SK-N-SH (cell line): ENCODE measurements around the gene SMAP1.

Source experiments
- CHD2 ChIP-seq: fragments of 150-350 bp; IDR thresholded peaks from 2 replicates; pipeline ENCODE4 v1.6.1; 2018; ENCODE audit warnings: low read length; ENCODE audit not compliant: partially characterized antibody
- CTCF ChIP-seq: fragments of 200-600 bp; sonication (generic); IDR thresholded peaks from 2 replicates; pipeline ENCODE4 v1.6.1; 2017; ENCODE audit warnings: antibody characterized with exemption, mild to moderate bottlenecking, moderate library complexity
- MEF2A ChIP-seq: IDR thresholded peaks from 2 replicates; pipeline ENCODE4 v1.4.0; 2012; ENCODE audit warnings: low read depth, borderline replicate concordance
- MXI1 ChIP-seq: IDR thresholded peaks from 2 replicates; pipeline ENCODE4 v1.6.1; 2012; ENCODE audit warnings: mild to moderate bottlenecking, low read depth, low read length, improper control_type of control experiment
- NFIC ChIP-seq: IDR thresholded peaks from 2 replicates; pipeline ENCODE4 v1.4.0; 2012; ENCODE audit warnings: borderline replicate concordance
- NRF1 ChIP-seq: IDR thresholded peaks from 2 replicates; pipeline ENCODE4 v1.6.1; 2012; ENCODE audit warnings: low read depth, mild to moderate bottlenecking, low read length
- POLR2AphosphoS5 ChIP-seq: IDR thresholded peaks from 2 replicates; pipeline ENCODE4 v1.6.1; 2012; ENCODE audit warnings: low read depth, low read length
- RAD21 ChIP-seq: IDR thresholded peaks from 2 replicates; pipeline ENCODE4 v1.6.1; 2012; ENCODE audit warnings: mild to moderate bottlenecking, low read length
- REST ChIP-seq: IDR thresholded peaks from 2 replicates; pipeline ENCODE4 v1.6.1; 2012; ENCODE audit warnings: mild to moderate bottlenecking, low read depth, low read length, moderate library complexity
- RFX5 ChIP-seq: IDR thresholded peaks from 2 replicates; pipeline ENCODE4 v1.6.1; 2012; ENCODE audit warnings: mild to moderate bottlenecking, improper control_type of control experiment, low read length
- RXRA ChIP-seq: IDR thresholded peaks from 2 replicates; pipeline ENCODE4 v1.4.0; 2012; ENCODE audit warnings: low read depth, mild to moderate bottlenecking, borderline replicate concordance
- SMC3 ChIP-seq: IDR thresholded peaks from 2 replicates; pipeline ENCODE4 v1.6.1; 2012; ENCODE audit warnings: low read depth, low read length, improper control_type of control experiment
- TCF12 ChIP-seq: IDR thresholded peaks from 2 replicates; pipeline ENCODE4 v1.4.0; 2012
- TF ChIP-seq, protein P1 (sequence below): IDR thresholded peaks from 2 replicates; pipeline ENCODE4; 2012

- TF ChIP-seq CTCF = no peak
- no peak for TF ChIP-seq POLR2AphosphoS5
- no peak for TF ChIP-seq RXRA
- no peak for TF ChIP-seq NRF1
- no peak for TF ChIP-seq MEF2A
- TF ChIP-seq CHD2 = no peak
- no peak for TF ChIP-seq RFX5
- no peak for TF ChIP-seq REST
- no peak for TF ChIP-seq RAD21
- TF ChIP-seq MXI1 = no peak
- TF ChIP-seq SMC3 = no peak
- TF ChIP-seq, protein P1, sequence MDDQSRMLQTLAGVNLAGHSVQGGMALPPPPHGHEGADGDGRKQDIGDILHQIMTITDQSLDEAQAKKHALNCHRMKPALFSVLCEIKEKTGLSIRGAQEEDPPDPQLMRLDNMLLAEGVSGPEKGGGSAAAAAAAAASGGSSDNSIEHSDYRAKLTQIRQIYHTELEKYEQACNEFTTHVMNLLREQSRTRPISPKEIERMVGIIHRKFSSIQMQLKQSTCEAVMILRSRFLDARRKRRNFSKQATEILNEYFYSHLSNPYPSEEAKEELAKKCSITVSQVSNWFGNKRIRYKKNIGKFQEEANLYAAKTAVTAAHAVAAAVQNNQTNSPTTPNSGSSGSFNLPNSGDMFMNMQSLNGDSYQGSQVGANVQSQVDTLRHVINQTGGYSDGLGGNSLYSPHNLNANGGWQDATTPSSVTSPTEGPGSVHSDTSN = no peak
- no peak for TF ChIP-seq NFIC
- no peak for TF ChIP-seq TCF12
Observed at GRCh38 chr6:70633870-70634269, 33.8 kb upstream of the SMAP1 start.
